NCI-H82 (cell line): Measurements from ENCODE around the gene ACACA.

Source experiments
- DNase-seq: peaks from one replicate; lab custom pipeline; 2025; lab: John Stamatoyannopoulos, UW

Gene ACACA

DNA sequence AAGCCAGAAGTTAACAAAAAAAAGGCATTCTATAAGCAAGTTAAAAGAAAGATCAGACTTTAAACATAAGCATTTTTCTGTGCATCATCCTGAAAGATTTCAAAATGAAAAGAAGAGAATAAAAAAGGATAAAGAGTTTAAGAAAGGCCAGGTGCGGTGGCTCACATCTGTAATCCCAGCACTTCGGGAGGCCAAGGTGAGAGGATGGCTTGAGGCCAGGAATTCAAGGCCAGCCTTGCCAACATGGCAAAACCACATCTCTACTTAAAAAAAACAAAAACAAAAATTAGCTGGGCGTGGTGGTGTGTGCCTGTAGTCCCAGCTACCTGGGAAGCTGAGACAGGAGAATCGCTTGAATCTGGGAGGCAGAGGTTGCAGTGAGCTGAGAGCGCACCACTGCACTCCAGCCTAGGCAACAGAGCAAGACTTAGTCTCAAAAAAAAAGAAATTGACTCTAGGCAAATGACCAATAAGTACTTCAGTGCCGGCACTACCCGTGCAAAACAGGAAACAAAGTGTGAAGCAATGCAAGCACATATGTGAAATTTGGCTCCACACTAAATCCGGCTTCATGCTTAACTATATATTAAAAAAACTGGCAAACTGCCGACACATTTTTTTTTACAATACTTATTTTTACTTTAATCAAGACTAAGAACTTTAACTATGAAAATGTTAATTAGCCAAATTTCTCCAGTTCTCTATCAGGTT, 114.1 kb downstream of the ACACA start:
- DNase-seq = no peak

- DNase-seq = no peak
Observed at GRCh38 chr17:37291351-37291750, 115.3 kb downstream of the ACACA start.

DNA sequence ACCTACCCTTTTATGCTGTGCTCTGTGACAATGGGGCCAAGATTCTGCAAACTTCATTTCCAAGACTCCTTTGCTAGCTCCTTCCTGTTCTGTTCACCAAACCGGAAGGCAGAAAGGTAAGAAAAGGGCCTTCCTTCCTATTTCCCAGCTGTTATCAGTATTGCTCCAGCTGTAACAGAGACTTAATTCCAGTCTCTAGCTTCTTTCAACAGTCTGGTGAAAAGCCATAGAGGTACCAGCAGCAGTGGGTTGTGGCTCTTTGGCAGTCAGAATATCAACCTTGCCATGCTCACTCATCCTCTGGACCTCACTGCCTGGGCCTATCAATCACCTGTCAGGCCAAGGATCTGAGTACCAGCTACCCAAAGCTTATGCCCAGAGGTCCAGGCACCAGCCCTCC, 120.2 kb downstream of the ACACA start:
- no peak for DNase-seq

DNA sequence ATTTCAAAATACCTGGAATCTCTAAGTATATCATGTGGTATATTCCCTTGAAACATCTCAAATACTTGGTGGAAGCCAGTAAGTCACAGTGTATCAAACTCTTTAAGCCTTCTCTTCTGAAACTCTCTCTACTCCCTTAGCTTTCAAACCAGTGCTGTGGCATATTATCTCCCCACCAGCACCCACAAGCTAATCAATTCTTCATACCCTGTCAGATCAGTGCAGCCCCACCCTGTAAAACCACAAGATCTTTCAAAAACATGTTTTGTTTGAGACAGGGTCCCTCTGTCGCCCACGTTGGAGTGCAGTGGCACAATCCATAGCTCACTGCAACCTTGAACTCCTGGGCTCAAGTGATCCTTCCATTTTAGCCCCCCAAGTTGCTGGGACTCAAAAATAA, 122.4 kb downstream of the ACACA start:
- no peak for DNase-seq

- no peak for DNase-seq
Observed at GRCh38 chr17:37283414-37283961, 123.1 kb downstream of the ACACA start.

DNA sequence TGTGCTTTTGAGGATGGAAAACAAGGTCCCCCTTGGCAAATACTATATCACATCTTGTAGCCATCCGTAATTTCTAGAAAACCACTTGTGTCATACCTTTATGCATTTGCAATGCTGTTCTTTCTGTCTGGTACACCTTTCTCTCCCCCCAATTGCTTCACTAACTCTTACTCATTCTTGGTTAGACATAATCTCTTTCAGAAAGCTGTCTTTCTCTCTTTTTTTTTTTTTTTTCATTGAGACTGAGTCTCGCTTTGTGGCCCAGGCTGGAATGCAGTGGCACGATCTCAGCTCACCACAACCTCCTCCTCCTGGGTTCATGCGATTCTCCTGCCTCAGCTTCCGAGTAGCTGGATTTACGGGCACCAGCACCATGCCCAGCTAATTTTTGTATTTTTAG, 125.8 kb downstream of the ACACA start:
- no peak for DNase-seq

DNA sequence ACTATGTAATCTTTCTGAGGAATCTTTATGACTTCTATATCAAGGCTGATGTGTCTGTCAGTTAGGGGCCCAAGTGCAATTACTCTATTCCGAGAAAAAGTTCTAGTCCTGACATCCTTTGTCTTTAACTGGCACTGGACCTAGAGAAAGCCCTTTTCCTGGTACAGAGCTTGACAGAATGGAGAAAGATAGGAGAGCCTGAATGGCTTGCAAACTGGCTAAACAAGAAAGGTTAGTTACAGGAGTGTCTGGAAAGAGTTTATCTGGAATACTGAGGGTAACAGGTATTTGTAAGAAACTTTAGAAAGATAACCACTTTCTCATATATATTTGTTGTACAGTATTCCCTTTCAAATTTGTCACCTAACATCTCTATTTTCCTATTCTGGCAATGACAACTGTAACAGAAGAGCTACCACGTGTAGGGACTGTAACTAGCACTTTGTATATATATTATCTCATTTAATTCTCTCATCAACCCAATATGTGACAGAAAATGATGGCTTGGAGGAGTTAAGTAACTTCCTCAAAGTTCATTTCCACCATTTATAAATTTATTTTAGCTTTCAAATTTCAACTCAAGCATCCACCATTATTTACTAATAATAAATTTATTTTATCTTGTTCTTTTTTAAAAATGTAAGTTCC, 128.3 kb downstream of the ACACA start:
- DNase-seq = no peak

DNA sequence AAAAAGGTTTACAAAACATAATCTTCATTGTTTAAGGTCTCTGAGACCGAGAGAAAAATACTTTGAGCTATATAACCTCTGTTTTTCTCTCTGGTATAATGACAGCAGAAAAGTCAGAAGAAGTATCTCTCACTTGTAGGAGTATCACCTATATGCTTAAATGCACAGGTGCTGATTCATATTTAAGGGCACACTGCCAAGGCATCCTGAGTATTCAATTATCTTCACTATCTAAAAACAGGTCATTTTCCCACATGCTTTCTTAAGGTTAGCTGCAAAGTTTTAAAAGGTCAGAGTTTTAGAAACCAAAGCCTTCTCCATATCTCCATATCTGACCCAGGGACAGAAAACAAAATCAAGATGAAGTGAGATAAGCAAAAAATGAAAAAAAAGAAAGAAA, 130.2 kb downstream of the ACACA start:
- no peak for DNase-seq

DNA sequence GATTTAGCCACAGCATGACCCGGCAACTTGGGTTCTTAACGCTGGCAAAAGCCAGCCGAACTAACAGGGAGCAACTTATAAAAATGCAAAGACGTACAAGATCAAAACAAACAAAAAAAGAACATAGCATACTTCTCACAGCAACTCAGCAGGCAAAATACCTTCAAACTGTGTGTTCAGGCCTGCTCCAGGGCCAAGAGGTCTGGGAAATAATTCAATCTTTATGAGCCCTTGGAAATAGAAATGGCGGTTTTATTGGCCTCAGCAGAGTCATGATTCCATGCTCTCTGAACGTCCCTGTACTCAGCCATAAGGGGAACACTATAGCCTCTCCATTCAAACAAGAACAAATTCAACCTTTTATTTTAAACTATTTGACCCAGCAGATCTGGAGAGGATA, 132.2 kb downstream of the ACACA start:
- peak; percentile 40 for DNase-seq

DNA sequence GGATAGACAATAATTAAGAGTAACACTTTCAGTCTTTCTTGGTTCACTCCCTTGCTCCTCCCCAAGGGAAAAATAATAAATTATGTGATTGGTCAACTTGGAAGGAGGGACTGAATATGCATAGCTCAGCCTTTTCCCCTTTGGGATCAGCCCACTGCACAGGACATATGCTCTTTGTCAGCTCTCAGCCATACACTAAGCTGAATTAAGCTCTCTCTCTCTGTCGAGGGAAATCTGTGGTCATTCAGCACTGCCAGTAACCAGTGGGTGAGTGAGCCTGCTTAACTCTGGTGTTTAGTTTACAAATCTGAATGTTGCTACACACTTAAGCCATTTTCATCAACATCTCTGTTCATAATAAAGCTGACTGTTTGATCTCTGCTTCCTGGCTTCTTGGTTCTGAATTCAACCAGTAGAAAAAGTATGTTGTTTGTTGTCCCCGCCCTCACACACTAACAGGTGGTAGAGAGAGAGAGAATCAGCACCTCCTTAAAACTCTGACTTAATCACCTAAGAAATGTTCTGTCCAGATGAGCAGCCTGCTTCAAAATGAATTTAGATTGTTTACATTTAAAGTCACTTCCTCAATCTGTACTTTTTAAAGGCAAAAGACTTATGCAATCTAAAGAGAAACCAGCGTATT, 133.1 kb downstream of the ACACA start:
- peak; percentile 93 for DNase-seq

- DNase-seq = no peak
Observed at GRCh38 chr17:37265446-37266173, 141.0 kb downstream of the ACACA start.

GRCh38 chr17:37261286-37261685, 145.3 kb downstream of the ACACA start:
- DNase-seq = no peak

DNA sequence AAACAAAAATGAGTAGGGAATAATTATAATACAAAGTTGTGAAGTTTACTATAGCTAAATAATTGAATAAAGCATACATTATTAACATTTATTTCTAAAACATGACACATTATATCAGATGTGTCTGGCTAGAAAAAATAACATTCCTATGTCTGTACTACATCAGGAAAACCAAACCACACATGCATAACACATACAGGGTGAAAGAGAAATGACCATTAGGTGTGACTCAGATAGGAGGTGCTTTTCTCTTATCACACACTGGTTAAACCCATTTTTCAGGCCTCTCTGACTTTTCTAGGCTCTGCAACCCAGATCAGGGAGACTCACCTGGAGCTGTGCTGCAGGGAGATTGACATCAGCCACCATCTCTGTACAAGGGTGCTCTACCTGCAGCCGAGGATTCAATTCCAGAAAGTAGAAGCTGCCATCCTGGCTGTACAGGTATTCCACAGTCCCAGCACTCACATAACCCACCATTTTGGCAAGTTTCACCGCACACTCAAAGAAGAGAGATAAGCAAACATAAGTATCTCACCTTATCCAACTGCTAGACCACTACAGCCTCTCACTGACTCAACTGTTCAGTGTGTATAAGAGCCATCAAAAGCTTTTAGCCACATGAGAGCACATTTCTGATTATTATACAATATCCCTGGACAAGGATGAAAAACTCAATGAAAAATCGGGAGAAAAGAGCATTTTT, 147.5 kb downstream of the ACACA start:
- DNase-seq = no peak

DNA sequence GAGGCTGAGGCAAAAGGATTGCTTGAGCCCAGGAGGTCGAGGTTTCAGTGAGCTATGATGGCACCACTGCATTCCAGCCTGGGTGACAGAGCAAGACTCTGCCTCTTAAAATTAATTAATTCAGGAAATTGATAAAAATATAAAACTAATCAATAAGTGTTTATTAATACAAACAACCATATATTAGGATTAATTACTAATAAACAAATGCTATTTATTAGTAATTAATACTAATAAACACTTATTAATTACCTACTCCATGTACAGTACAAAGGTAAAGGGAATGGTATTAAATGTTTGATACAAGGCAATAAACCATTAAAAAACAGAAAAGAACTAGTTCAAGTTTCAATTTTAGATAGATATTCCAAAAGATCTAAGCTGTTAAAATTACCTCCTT, 150.0 kb downstream of the ACACA start:
- DNase-seq = no peak

GRCh38 chr17:37255432-37255831, 151.2 kb downstream of the ACACA start:
- DNase-seq = no peak

DNA sequence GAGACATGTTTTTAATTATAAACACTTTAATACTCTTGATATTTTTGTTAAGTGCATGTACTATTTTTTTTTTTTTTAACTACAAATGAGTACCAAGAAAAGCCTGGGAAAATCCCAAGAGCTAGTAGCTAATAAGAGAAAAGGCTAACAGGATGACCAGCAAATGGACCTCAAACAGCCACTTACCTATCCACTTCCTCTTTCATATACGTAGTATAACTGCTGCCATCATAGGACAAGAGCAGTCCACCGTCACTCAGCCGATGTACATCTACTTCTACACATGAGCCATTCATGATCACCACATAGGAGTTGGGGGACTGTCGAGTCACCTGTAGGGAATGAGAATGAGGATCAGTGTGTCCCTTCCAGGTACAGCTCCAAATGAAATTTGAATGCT, 158.8 kb downstream of the ACACA start:
- DNase-seq = no peak

- DNase-seq = no peak
Observed at GRCh38 chr17:37246085-37246484, 160.6 kb downstream of the ACACA start.

GRCh38 chr17:37240381-37240780, 166.3 kb downstream of the ACACA start:
- no peak for DNase-seq

DNA sequence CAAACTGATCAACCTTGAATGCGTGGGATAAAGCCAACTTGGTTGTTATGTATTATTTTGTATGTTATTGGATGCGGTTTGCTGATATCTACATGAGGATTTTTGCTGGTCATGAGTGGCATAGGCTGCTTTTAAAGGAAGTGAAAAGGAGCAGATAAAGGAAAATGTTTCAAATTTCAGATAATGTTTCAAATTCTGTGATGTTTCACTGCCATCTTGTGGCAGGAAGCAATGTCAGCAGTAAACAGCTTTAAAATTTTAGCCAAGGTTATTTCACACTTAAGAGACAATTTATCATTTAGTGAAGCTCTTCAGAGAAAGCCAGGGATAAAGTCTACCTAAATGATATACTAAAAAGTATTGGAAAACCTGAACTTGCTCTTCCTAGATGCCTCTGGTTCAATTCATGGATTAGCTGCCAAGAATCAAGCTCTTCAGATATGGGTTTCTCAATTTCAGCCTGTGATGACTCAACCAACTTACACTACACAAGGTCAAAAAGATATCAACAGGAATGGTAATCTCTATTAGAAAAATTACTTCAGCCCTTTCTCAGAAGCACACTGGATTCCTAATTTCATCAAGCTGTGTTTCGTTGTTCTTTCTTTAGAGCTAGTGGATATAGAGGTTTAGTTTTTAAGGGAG, 166.8 kb downstream of the ACACA start:
- DNase-seq = no peak

DNA sequence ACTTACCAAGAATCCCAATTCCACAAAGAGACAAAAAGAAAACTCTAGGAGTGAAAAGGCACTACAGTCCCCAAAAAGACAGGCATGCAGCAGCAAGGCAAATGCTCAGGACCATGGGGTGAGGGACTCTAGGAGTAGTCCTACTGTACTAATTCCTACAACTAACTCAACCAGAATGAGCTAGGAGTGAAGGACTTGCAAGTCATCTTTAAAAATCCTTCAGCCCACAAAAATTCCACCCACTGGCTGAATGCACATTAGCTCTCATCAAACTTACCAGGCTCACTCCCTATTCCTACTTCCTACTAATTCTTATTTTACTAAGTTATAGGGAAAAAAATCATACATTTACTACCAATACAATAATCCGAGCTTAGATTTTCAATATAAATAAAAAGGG, 172.5 kb downstream of the ACACA start:
- DNase-seq = no peak

- no peak for DNase-seq
Observed at GRCh38 chr17:37233036-37233435, 173.6 kb downstream of the ACACA start.
